IMR-90 (cell line): ENCODE results near the gene TEKT1.
"Not testable (repeated sequence)": the region's sequence is repeated elsewhere in the genome, so short reads cannot be mapped to it uniquely, and the experiment has no call there.

Experiments used
- CTCF ChIP-seq: conservative IDR thresholded peaks from 2 replicates; pipeline ENCODE4 v1.5.1; 2012; ENCODE audit warnings: mild to moderate bottlenecking, low read depth, low read length, improper control_type of control experiment
- ELK1 ChIP-seq: fragments of 150-350 bp; IDR thresholded peaks from 2 replicates; pipeline ENCODE4 v1.6.1; 2016; ENCODE audit warnings: low read depth, mild to moderate bottlenecking, low read length, moderate library complexity, borderline replicate concordance
- MAFK ChIP-seq: IDR thresholded peaks from 2 replicates; pipeline ENCODE4 v1.6.1; 2012; ENCODE audit warnings: low read depth, low read length, improper control_type of control experiment
- POLR2A ChIP-seq: IDR thresholded peaks from 2 replicates; pipeline ENCODE4 v1.6.1; 2012; ENCODE audit warnings: mild to moderate bottlenecking, low read depth, low read length
- RCOR1 ChIP-seq: IDR thresholded peaks from 2 replicates; pipeline ENCODE4 v1.6.1; 2012; ENCODE audit warnings: mild to moderate bottlenecking, low read length, improper control_type of control experiment; ENCODE audit not compliant: insufficient replicate concordance
- RFX5 ChIP-seq: IDR thresholded peaks from 2 replicates; pipeline ENCODE4 v1.8.0; 2012; ENCODE audit warnings: low read depth, mild to moderate bottlenecking, low read length, moderate library complexity

GRCh38 chr17:6879221-6879975 lies 47.9 kb upstream of the TEKT1 start:
- TF ChIP-seq MAFK, RFX5, POLR2A, CTCF, ELK1, RCOR1: not testable (repeated sequence)
